GM23248 (cell line): ENCODE data around the gene PID1. TPM values are rescaled to one million over a fixed set of nuclear protein-coding genes. Genes with fewer than 3 reads are reported as not detected.

Experiments used
- DNase-seq: peaks from one replicate; pipeline ENCODE4 v3.0.0-alpha.2; 2015
- H2AFZ ChIP-seq: fragments of 200-600 bp; sonication (generic); 2 replicates; pipeline ENCODE4 v1.6.1; 2016; ENCODE audit warnings: antibody characterized with exemption
- H3F3A ChIP-seq: fragments of 200-600 bp; sonication (generic); 2 replicates; pipeline ENCODE4 v1.6.1; 2016; ENCODE audit warnings: mild to moderate bottlenecking, antibody characterized with exemption, mixed run types; ENCODE audit not compliant: insufficient read depth
- H3K27ac ChIP-seq: fragments of 200-600 bp; sonication (generic); 2 replicates; pipeline ENCODE4 v1.5.1; 2016; ENCODE audit warnings: mild to moderate bottlenecking
- H3K27me3 ChIP-seq: fragments of 200-600 bp; sonication (generic); replicated peaks from 2 replicates; pipeline ENCODE4 v1.6.1; 2016; ENCODE audit warnings: mild to moderate bottlenecking; ENCODE audit not compliant: insufficient read depth
- H3K36me3 ChIP-seq: fragments of 200-600 bp; sonication (generic); 2 replicates; pipeline ENCODE4 v1.6.1; 2016; ENCODE audit warnings: low read depth, mild to moderate bottlenecking
- H3K4me1 ChIP-seq: fragments of 200-600 bp; sonication (generic); 2 replicates; pipeline ENCODE4 v1.6.1; 2016; ENCODE audit warnings: mild to moderate bottlenecking; ENCODE audit not compliant: insufficient read depth
- H3K4me2 ChIP-seq: fragments of 200-600 bp; sonication (generic); one replicate; pipeline ENCODE4 v1.6.1; 2016; ENCODE audit warnings: mild to moderate bottlenecking; ENCODE audit not compliant: unreplicated experiment
- H3K4me3 ChIP-seq: fragments of 200-600 bp; sonication (generic); 2 replicates; pipeline ENCODE4 v1.5.1; 2016; ENCODE audit warnings: mild to moderate bottlenecking
- H3K79me2 ChIP-seq: fragments of 200-600 bp; sonication (generic); 2 replicates; pipeline ENCODE4 v1.6.1; 2016; ENCODE audit warnings: mild to moderate bottlenecking; ENCODE audit not compliant: insufficient read depth
- H3K9ac ChIP-seq: fragments of 200-600 bp; sonication (generic); 2 replicates; pipeline ENCODE4 v1.6.1; 2016; ENCODE audit warnings: mild to moderate bottlenecking
- H3K9me2 ChIP-seq: fragments of 200-600 bp; sonication (generic); 2 replicates; pipeline ENCODE4 v1.6.1; 2016; ENCODE audit warnings: mixed run types, mild to moderate bottlenecking, moderate library complexity; ENCODE audit not compliant: insufficient read depth
- H3K9me3 ChIP-seq: fragments of 200-600 bp; sonication (generic); one replicate; pipeline ENCODE4 v1.6.1; 2017; ENCODE audit warnings: low read depth
- H4K20me1 ChIP-seq: fragments of 200-600 bp; sonication (generic); 2 replicates; pipeline ENCODE4 v1.6.0; 2016; ENCODE audit not compliant: insufficient read depth
- EZH2 ChIP-seq: fragments of 200-600 bp; sonication (generic); IDR thresholded peaks from 2 replicates; pipeline ENCODE4 v1.6.1; 2018; ENCODE audit warnings: antibody characterized with exemption, mild to moderate bottlenecking; ENCODE audit not compliant: insufficient read depth, poor library complexity, severe bottlenecking
- EZH2phosphoT487 ChIP-seq: fragments of 200-600 bp; sonication (generic); IDR thresholded peaks from 2 replicates; pipeline ENCODE4 v1.6.1; 2018; ENCODE audit warnings: antibody characterized with exemption, moderate library complexity, mild to moderate bottlenecking, low read depth; ENCODE audit not compliant: insufficient read depth
- WGBS, 2 experiments: methylation state at CpG; one replicate each; pipeline ENCODE4 v1.1.6; 2015 to 2017; ENCODE audit warnings: low lambda C conversion rate in 2 of 2, low coverage in 1 of 2; ENCODE audit errors: missing lambda C conversion rate in 2 of 2; 5-methylcytosine and 5-hydroxymethylcytosine counted together
- in situ Hi-C: fragments of 300-500 bp; cut with MboI; formaldehyde crosslinking; loops from 2 replicates; pipeline ENCODE4 v1.15.0; 2020
- polyA plus RNA-seq: library from polyadenylated mRNA; unstranded; fragments of >200 nt; fragmentation: Nextera tagmentation; extraction: Ambion mirVana; gene quantifications from 2 replicates; pipeline ENCODE4 v1.2.1, GENCODE V29; 2016
- total RNA-seq: library from RNA; depleted of rRNA; stranded (reverse); fragments of >200 nt; shearing (Covaris generic); gene quantifications from 2 replicates; pipeline ENCODE4 v1.2.3, GENCODE V29; 2014

The PID1 gene
- total and polyA plus RNA-seq, 2 experiments from 2014 or later = 5.9 to 8.6 TPM

DNA sequence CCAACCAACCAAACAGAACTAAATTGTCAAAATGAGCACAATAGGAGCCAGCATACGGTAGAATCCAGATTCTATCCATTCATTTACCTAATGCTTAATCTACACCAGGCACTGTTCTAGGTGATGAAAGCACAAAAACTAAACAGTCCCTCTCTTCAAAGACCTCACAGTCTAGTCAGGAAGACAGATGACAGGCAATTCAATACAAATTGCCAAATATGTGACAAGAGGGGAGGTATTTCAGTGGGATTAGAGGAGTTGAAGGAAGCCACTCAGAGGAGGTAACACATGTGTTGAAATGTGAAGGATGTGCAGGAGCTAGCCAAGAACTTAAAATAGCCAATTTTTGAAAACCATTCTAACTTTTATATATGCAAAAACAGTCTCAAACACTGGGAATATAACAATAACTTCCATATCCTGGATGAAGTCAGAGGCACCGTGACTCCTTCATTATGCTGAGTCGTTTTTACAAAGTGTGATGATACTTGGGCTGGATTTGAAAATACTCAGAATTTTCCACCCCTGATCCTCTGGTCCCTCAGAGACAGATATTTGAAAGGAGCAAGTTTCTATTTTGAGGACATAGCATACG is 204.9 kb downstream of the PID1 start:
- WGBS, 2 experiments = 40 to 43% methylated on average over 4 of the region's 4 CpGs
- no peaks in the 10 kb centered on the region for H3K9me3 ChIP-seq
- no peak overlapping the region for H3K9ac ChIP-seq
- no peaks in the 10 kb centered on the region for H4K20me1 ChIP-seq
- no peaks in the 10 kb centered on the region for H3K36me3 ChIP-seq
- no peaks in the 10 kb centered on the region for H3K79me2 ChIP-seq
- H3K9me2 ChIP-seq = peaks cover 4% of the 10 kb centered on the region; the same call in 1 of the 2 replicates
- H3K4me1 ChIP-seq = no peaks in the 10 kb centered on the region
- no peak overlapping the region for H2AFZ ChIP-seq
- in situ Hi-C loops = no loop called here
- no peak overlapping the region for H3K4me3 ChIP-seq
- DNase-seq = no peak
- no peaks in the 10 kb centered on the region for H3K27me3 ChIP-seq
- TF ChIP-seq EZH2 = no peak
- no peak for TF ChIP-seq EZH2phosphoT487
- H3K27ac ChIP-seq = no peak overlapping the region
- no peak overlapping the region for H3K4me2 ChIP-seq
- H3F3A ChIP-seq = no peaks in the 10 kb centered on the region

DNA sequence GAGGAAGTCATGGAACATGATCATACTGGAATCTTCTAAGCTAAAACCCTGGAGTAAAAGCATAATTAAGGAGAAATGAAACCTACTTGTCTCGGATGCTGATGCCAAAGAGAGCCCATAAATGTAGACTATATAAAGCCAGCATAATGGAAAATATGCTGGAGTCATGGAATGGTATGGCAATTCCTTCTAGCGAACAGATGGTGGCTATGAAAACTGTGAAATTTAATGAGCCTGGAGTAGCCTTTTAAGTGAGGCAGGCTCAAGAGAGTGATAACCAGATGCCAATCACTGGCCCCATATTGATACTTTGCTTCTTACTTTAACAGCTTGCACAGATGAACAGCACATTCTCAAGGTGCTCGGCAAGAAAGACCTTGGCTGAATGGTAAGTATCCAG is 206.3 kb downstream of the PID1 start:
- Histone ChIP-seq H3K9me3 (no peaks in the 10 kb centered on the region), H3K27me3 (no peaks in the 10 kb centered on the region), H3K4me2 (no peak overlapping the region), H3K36me3 (no peaks in the 10 kb centered on the region), H3K4me1 (no peaks in the 10 kb centered on the region), H4K20me1 (no peaks in the 10 kb centered on the region), H3K9ac (no peak overlapping the region), H3K9me2 (peaks cover 4% of the 10 kb centered on the region; the same call in 1 of the 2 replicates), H3K27ac (no peak overlapping the region), H3K79me2 (no peaks in the 10 kb centered on the region), H3F3A (no peaks in the 10 kb centered on the region), H2AFZ (no peak overlapping the region), H3K4me3 (no peak overlapping the region)
- 90 to 91% methylated on average over 3 of the region's 3 CpGs for WGBS, 2 experiments
- no peak for TF ChIP-seq EZH2phosphoT487
- no peak for TF ChIP-seq EZH2
- DNase-seq = no peak
- in situ Hi-C loops = no loop called here

DNA sequence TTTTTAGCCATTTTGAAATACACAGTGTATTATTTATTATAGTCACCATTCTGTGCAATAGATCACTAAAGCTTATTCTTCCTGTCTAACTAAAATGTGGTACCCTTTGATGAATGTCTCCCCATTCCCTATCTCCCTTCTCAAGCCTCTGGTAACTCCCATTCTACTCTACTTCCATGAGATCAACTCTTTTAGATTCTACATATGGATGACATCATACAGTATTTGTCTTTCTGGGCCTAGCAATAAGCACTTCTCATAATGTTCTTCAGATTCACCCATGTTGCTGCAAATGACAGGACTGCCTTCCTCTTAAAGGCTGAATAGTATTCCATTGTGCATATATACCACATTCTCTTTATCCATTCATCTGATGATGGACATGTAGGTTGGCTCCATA is 210.9 kb downstream of the PID1 start:
- Histone ChIP-seq H3K27ac (no peak overlapping the region), H3K36me3 (no peaks in the 10 kb centered on the region), H3K27me3 (no peaks in the 10 kb centered on the region), H3K4me1 (no peaks in the 10 kb centered on the region), H2AFZ (no peak overlapping the region), H4K20me1 (no peaks in the 10 kb centered on the region), H3K9ac (no peak overlapping the region), H3K9me3 (no peaks in the 10 kb centered on the region), H3K4me3 (no peak overlapping the region), H3F3A (no peaks in the 10 kb centered on the region), H3K79me2 (no peaks in the 10 kb centered on the region), H3K9me2 (peaks cover 4% of the 10 kb centered on the region; the same call in 1 of the 2 replicates), H3K4me2 (no peak overlapping the region)
- DNase-seq = no peak
- TF ChIP-seq EZH2phosphoT487 = no peak
- TF ChIP-seq EZH2 = no peak
- in situ Hi-C loops = no loop called here

DNA sequence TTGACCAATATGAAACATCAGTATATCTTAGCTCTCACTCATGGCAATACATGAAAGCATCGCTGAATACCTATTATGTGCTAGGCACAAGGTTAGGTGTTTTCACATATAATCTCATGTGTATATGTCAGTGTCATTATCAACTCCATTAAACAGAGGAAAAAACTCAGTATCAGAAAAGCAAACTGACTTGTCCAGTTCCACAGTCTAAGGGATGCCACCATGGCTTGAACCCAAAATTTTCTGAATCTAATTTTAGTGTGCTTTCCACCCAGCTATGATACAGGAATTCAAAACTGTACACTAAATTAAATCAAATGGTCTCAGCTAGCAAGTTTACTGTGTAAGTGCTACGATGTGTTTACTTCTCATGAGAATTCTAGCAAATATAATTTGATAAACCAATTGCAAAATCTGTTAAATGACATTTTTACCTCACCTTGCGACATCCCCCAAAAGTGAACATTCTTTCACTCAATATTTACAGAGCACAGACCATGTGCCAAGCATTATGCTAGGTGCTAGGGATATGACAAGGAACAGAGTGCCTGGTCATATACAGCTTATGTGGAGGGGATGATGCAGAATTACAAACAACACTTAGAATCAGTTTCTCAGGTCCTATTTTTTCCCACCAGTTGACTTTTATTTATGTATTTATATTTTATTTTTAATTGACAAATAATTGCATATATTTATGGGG is 211.6 kb downstream of the PID1 start:
- Histone ChIP-seq H3K4me2 (no peak overlapping the region), H3K27me3 (no peaks in the 10 kb centered on the region), H3K9me2 (peaks cover 4% of the 10 kb centered on the region; the same call in 1 of the 2 replicates), H3F3A (no peaks in the 10 kb centered on the region), H2AFZ (no peak overlapping the region), H3K36me3 (no peaks in the 10 kb centered on the region), H3K4me3 (no peak overlapping the region), H3K4me1 (no peaks in the 10 kb centered on the region), H4K20me1 (no peaks in the 10 kb centered on the region), H3K9me3 (no peaks in the 10 kb centered on the region), H3K79me2 (no peaks in the 10 kb centered on the region), H3K27ac (no peak overlapping the region), H3K9ac (no peak overlapping the region)
- no peak for DNase-seq
- WGBS, 2 experiments = 88 to 93% methylated on average over 3 of the region's 3 CpGs
- in situ Hi-C loops = no loop called here
- TF ChIP-seq EZH2 (no peak), EZH2phosphoT487 (no peak)
